ENCODE measurements around the gene ELMOD1. TPM values are rescaled to one million over a fixed set of nuclear protein-coding genes. Genes with fewer than 3 reads are reported as not detected.

The ELMOD1 gene
- total and polyA plus RNA-seq, 10 of the 15 experiments (the other 5 are each of a cell fraction or from before 2014, with no cell fraction given) = not detected

DNA sequence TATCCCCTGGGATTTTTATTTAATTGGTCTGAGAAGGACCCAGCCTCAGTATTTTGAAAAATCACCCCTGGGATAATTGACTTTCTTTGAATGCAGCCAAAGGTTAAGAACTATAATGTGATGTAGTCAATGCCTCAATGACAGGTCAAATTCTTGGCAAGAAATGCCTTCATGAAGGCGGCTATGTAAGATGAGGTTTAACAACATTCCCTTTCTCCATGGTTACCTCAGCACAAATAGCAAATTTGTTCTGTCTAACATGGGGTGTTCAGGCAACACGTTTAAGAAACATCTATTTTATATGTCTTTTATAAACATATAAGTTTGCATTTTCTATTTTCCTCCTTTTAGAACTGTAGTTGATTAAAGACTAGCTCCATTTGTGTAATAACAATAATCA lies 115.6 kb downstream of the ELMOD1 start:
- no peak for TF ChIP-seq SIN3A (IDR thresholded peaks at IDR 0.05; ENCODE audit: low read depth, low read length)
- TF ChIP-seq ZNF217 (IDR thresholded peaks at IDR 0.05) = no peak
- TF ChIP-seq, protein P1, sequence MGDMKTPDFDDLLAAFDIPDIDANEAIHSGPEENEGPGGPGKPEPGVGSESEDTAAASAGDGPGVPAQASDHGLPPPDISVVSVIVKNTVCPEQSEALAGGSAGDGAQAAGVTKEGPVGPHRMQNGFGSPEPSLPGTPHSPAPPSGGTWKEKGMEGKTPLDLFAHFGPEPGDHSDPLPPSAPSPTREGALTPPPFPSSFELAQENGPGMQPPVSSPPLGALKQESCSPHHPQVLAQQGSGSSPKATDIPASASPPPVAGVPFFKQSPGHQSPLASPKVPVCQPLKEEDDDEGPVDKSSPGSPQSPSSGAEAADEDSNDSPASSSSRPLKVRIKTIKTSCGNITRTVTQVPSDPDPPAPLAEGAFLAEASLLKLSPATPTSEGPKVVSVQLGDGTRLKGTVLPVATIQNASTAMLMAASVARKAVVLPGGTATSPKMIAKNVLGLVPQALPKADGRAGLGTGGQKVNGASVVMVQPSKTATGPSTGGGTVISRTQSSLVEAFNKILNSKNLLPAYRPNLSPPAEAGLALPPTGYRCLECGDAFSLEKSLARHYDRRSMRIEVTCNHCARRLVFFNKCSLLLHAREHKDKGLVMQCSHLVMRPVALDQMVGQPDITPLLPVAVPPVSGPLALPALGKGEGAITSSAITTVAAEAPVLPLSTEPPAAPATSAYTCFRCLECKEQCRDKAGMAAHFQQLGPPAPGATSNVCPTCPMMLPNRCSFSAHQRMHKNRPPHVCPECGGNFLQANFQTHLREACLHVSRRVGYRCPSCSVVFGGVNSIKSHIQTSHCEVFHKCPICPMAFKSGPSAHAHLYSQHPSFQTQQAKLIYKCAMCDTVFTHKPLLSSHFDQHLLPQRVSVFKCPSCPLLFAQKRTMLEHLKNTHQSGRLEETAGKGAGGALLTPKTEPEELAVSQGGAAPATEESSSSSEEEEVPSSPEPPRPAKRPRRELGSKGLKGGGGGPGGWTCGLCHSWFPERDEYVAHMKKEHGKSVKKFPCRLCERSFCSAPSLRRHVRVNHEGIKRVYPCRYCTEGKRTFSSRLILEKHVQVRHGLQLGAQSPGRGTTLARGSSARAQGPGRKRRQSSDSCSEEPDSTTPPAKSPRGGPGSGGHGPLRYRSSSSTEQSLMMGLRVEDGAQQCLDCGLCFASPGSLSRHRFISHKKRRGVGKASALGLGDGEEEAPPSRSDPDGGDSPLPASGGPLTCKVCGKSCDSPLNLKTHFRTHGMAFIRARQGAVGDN (IDR thresholded peaks at IDR 0.05) = no peak
- TF ChIP-seq BHLHE40 (IDR thresholded peaks at IDR 0.05; ENCODE audit: borderline replicate concordance in 1 of 2, low read depth in 2 of 2, low read length in 1 of 2) = no peak
- no peak for TF ChIP-seq ZBED1 (IDR thresholded peaks at IDR 0.05; ENCODE audit: borderline replicate concordance)
- ATAC-seq (no peak), DNase-seq (ENCODE audit: low read depth, low spot score) (no peak), FAIRE-seq (no peak)
- WGBS (ENCODE audit: insufficient coverage, insufficient replicate concordance, low lambda C conversion rate, missing lambda C conversion rate) = 21% methylated on average over 2 of the region's 2 CpGs
- H2AFZ ChIP-seq (ENCODE audit: control insufficient read depth, low read depth, low read length) = no peak overlapping the region
- H3K4me2 ChIP-seq (ENCODE audit: control insufficient read depth, insufficient read depth) = no peak overlapping the region
- no peaks in the 10 kb centered on the region for H3K4me1 ChIP-seq (ENCODE audit: control insufficient read depth, insufficient read depth, low read length)
- ChIA-PET SMC1A (ENCODE audit: uncharacterized antibody, unreplicated experiment) (interaction anchor here (0.9 to 1.1 kb wide), 3 partner anchors 8 to 131 kb away, joined by 3 read pairs; no protein-coding TSS in a partner anchor), RAD21 (ENCODE audit: unreplicated experiment) (no interaction called here), CTCF (interaction anchor here (1.0 to 1.5 kb wide), 2 partner anchors 11 to 34 kb away, joined by 3 read pairs; no protein-coding TSS in a partner anchor), POLR2A (interaction anchor here (0.6 kb wide), 1 partner anchor 13 kb away, joined by 3 read pairs; no protein-coding TSS in a partner anchor)
- peaks cover 3 to 8% of the 10 kb centered on the region in 2 experiments; a peak in 3 of 4 replicates for H3K27me3 ChIP-seq (replicated peaks in 1 of 2; ENCODE audit: control insufficient read depth in 2 of 2, insufficient read depth in 2 of 2, low read length in 1 of 2)
- in situ Hi-C loops (cut with MboI) (no loop called here), intact Hi-C loops (cut with micrococcal nuclease; ENCODE audit: unreplicated experiment) (no loop called here)
- no TSS peak for BruUV-seq (replicated peaks)
- no peak overlapping the region for H3K27ac ChIP-seq (ENCODE audit: control insufficient read depth, insufficient read depth)
- no peak overlapping the region for H3K4me3 ChIP-seq
- no peaks in the 10 kb centered on the region for H3K36me3 ChIP-seq (ENCODE audit: control insufficient read depth in 2 of 2, insufficient read depth in 2 of 2, low read length in 1 of 2)
- no peaks in the 10 kb centered on the region for H3K9me3 ChIP-seq (replicated peaks; ENCODE audit: control insufficient read depth, insufficient read depth, low read length)
- no peak overlapping the region for H3K9ac ChIP-seq (ENCODE audit: control insufficient read depth, insufficient read depth, low read length)
- H3K79me2 ChIP-seq (ENCODE audit: control insufficient read depth, insufficient read depth, low read length) = no peaks in the 10 kb centered on the region
- H4K20me1 ChIP-seq (ENCODE audit: control insufficient read depth, insufficient read depth) = no peaks in the 10 kb centered on the region; the same call in 1 of the 2 replicates

Data from GM12878 (cell line).